CD4-positive, alpha-beta T cell treated with Interleukin-1 beta for 1 hour (primary cell): ENCODE results near the gene ZNF816.
"Not testable (repeated sequence)": the region's sequence is repeated elsewhere in the genome, so short reads cannot be mapped to it uniquely, and the experiment has no call there.

Experiments
- DNase-seq, 2 donors: peaks; one replicate each; pipeline ENCODE4 v3.0.0-alpha.2; 2020 to 2022

ZNF816 gene

DNA sequence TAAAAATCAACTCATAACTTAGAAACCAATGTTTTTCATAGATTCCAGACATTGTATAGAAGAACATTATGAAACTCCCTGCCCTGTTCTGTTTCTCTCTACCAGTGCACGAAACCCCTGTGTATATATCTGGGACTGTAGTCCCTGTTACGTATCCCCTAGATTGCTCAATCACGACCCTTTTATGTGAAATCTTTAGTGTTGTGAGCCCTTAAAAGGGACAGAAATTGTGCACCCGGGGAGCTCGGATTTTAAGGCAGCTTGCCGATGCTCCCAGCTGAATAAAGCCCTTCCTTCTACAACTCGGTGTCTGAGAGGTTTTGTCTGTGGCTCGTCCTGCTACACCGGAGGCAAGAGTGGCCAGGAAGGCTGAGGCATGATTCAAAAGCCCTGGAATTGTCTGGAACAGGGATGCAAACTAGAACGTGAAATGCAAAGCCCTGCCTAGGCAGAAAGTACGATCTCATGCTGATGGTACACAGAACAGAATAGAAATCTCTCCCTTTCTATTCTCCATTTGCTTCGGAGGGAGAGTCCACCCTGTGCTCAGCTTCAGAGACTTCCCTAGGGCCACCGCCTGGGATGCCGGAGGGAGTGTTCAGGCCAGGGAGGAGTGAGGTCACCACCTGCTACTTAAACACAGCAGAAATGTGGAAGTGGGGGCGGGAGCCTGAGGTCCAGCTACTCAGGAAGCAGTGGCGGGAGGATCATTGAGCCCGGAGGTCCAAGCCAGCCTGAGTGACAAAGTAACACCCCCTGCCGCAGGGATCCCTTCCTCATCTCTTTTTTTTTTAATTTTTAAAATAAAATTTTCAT, 38.7 kb downstream of the ZNF816 start:
- peak in 1 of 2 donors; percentile 45 for DNase-seq

DNA sequence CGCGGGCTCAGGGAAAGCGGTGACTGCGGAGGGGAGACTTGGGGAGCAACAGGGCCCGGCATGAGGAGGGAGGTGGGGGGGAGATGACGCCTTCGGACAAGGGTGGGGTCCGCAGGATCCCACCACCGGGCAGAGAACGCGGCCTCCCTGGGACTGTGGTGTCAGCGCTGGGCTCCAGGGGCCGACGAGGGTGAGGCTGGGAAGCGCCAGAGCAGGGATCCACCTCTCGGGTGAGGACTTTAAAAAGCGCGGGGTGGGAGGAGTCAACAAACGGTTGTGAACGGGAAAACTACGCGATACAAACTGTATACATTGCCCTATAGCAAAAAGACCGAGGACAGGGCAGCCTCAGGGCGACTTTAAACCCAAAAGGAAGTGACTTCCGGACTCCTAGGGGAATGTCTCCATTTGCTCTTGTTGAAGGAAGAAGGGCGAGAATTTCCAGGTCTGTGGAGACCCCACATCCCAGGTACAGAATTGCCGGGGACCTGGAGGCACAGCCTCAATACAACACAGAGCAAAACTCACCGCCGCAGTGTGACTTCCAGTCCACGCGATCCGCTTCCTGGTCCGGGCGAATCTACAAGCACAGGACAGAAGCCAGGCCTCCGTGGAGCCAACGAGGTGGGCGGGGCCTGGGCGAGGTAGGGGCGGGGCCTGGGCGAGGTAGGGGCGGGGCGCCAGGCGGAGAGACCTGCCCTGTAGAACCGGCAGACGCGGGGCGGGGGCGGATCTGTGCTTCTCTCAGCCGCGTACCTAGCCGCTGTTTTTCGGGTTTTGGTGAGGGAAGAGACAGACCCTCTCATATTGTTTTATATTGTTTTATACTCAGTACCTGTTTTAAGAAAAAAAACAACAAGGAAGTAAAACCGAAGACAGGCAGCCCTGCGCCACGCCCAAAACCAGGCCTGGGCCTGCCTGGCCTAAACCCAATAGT, 39.6 kb downstream of the ZNF816 start, which contains the start of gene ZNF888:
TSS of gene ZNF888 (minus strand) at position 588 of the 937 bp plus-strand sequence. CDS start 5,555 bp downstream, outside the sequence.
- DNase-seq: peak; percentile 89 to 92

DNA sequence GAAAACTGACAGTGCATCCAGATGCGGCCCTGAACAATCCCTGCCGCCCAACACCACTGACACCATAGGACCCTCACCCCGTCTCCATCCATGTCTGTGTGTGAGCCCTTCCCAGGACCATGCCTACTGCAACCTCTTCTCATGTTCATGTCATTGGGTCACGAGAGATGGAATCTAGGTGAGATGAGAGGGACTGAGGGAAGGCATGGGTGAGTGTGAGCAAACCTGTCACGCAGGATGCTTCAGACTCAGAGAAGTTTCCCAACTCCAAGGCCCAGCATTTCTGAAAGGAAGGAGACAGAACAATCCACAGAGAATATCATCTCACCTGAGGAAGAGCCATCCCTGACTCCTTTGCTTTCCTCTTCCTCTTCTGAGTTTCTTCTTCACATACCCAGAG, 45.1 kb downstream of the ZNF816 start:
- no peak for DNase-seq

DNA sequence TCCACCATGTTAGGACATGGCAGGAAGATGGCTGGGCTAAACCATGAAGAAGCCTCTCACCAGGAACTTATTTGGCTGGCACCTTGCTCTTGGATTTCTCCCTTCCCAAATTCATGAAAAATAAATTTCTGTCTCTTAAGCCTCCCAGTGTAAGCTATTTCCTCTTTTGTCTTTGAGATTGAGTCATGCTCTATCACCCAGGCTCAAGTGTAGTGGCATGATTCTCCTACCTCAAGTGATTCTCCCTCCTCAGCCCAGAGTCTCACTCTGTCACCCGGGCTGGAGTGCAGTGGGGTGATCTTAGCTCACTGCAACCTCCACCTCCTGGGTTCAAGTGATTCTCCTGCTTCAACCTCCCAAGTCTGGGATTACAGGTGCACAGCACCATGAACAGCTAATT, 52.0 kb downstream of the ZNF816 start:
- no peak for DNase-seq

DNA sequence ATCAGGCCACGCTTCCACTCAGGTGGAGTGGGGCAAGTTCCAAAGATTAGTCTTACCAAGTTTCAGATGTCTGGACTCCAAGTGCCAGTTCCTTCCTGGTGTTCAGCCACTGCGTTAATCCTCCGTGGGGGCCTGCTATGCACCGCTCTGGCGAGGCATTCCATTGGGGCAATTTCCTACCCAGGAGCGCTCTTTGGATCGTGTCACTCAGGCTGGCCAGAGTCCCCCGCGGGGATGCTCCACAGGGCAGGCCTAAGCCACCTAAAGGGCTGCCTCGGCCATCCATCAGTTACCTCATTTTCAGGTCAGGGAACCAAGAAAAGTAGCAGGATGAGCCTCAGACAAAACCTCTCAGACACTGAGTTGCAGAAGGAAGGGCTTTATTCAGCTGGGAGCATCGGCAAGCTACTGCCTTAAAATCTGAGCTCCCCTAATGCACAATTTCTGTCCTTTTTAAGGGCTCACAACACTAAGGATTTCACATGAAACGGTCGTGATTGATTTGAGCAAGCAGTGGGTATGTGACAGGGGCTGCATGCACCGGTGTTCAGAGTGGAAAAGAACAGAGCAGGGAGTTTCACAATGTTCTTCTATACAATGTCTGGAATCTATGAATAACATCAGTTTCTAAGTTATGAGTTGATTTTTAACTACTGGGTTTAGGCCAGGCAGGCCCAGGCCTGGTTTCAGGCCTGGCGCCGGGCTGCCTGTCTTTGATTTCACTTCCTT, 58.5 kb downstream of the ZNF816 start:
- not testable (repeated sequence) for DNase-seq

DNA sequence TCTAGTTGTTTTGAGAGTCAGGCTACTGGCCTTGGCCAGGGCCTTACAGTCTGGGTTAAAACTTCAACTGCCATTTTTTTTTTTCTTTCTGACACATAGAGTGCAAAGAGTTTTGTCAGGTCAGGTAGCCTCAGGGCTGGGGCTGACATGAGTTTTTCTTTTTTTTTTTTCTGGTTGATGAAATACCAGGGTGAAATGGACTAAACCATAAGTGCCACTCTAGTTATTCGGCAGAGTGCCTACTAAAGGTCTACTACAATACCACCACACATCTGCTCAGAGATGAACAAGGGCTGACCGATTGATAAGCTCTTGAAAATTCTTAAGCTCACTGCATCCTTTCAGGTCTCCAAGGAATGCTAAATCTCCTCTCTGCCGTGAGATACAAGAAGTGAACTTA, 60.8 kb downstream of the ZNF816 start:
- DNase-seq: no peak
